Activated CD8-positive, alpha-beta T cell treated with anti-CD3 and anti-CD28 coated beads, Interleukin-2, amount 10 ng/mL, durations not matched to agents 7 days and 5 days (primary cell): Measurements from ENCODE around the gene TYW5. TPM values are rescaled to one million over a fixed set of nuclear protein-coding genes. Genes with fewer than 3 reads are reported as not detected.

Experiments
- ATAC-seq: fragments of 150-1000 bp; cut with Tn5 transposase; one replicate; pipeline ENCODE4 v1.10.0; 2021; ENCODE audit warnings: moderate library complexity
- CTCF ChIA-PET: fragments of 350-600 bp; sonication (Branson Sonifier 250); formaldehyde crosslinking; loops from one replicate; lab custom pipeline; 2021; ENCODE audit warnings: antibody characterized with exemption; lab: Charles Lee
- POLR2A ChIA-PET: fragments of 350-600 bp; sonication (Branson Sonifier 250); formaldehyde crosslinking; loops from one replicate; lab custom pipeline; 2021; ENCODE audit warnings: antibody characterized with exemption; lab: Charles Lee
- DNase-seq: peaks from one replicate; pipeline ENCODE4 v3.0.0-alpha.2; 2020
- H3K27ac Mint-ChIP-seq: one replicate; pipeline ENCODE4 v1.8.0; 2021; ENCODE audit warnings: mild to moderate bottlenecking, mixed read lengths
- H3K27me3 Mint-ChIP-seq: one replicate; pipeline ENCODE4 v1.8.0; 2021; ENCODE audit warnings: low read depth, mixed read lengths
- H3K36me3 Mint-ChIP-seq: one replicate; pipeline ENCODE4 v1.8.0; 2021; ENCODE audit warnings: low read depth, mixed read lengths
- H3K4me1 Mint-ChIP-seq: one replicate; pipeline ENCODE4 v1.8.0; 2021; ENCODE audit warnings: low read depth, mixed read lengths
- H3K4me3 Mint-ChIP-seq: one replicate; pipeline ENCODE4 v1.8.0; 2021; ENCODE audit warnings: mild to moderate bottlenecking, mixed read lengths
- H3K9me3 Mint-ChIP-seq: one replicate; pipeline ENCODE4 v1.8.0; 2022; ENCODE audit warnings: mixed read lengths; ENCODE audit not compliant: insufficient read depth
- total RNA-seq, 2 experiments: library from RNA; stranded (reverse); gene quantifications; one replicate each; pipeline ENCODE4 v1.2.3, GENCODE V29; 2021

The TYW5 gene, protein sequence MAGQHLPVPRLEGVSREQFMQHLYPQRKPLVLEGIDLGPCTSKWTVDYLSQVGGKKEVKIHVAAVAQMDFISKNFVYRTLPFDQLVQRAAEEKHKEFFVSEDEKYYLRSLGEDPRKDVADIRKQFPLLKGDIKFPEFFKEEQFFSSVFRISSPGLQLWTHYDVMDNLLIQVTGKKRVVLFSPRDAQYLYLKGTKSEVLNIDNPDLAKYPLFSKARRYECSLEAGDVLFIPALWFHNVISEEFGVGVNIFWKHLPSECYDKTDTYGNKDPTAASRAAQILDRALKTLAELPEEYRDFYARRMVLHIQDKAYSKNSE
- total RNA-seq: 1 to 10 TPM; 7.3 to 7.5 TPM

DNA sequence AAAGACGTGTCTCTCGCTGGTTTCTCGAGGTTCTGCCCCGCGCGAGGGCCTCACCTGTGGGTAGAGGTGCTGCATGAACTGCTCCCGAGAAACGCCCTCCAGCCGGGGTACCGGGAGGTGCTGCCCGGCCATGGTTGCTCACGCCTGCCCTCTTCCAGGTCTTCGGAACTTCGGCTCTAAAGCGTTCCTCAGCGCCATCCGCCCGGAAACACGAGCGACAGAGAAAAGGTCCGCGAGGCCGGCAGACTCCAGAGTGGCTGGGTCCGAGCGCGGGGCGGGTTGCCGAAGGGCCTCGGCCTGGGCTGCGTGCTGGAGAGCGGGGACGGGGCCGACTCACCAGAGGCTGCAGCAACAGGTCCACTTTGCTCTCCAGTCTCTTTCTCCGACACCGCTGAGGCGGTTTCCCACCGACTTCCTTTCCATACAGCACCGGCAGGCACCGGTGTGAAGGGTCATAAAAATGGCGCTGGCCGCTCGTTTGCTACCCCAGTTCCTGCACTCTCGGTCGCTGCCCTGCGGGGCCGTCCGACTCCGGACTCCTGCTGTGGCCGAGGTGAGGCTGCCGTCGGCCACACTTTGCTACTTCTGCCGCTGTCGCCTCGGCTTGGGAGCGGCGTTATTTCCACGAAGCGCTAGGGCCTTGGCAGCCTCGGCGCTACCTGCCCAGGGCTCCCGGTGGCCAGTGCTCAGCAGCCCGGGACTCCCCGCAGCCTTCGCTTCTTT lies at the start of gene TYW5, which contains the start of gene MAIP1:
Gene TYW5 (minus strand): TSS at position 153 of the 723 bp plus-strand sequence. CDS start 21 bp downstream, at position 132.
Gene MAIP1 (plus strand): TSS at position 244 of the 723 bp plus-strand sequence. CDS start 217 bp downstream, at position 461.
- ATAC-seq (peak; percentile 90), DNase-seq (peak; percentile 85)
- peak within 1 kb of the TSS; percentile 94 for H3K27ac Mint-ChIP-seq
- peaks cover 28% of the 10 kb centered on the region for H3K36me3 Mint-ChIP-seq
- CTCF ChIA-PET: no interaction called here
- H3K27me3 Mint-ChIP-seq: no peaks in the 10 kb centered on the region
- H3K4me1 Mint-ChIP-seq: peaks cover 61% of the 10 kb centered on the region
- peak within 1 kb of the TSS; percentile 98 for H3K4me3 Mint-ChIP-seq
- POLR2A ChIA-PET: interaction anchor here (0.9 kb wide), 1 partner anchor 43 kb away, joined by 4 read pairs; no protein-coding TSS in a partner anchor
- no peaks in the 10 kb centered on the region for H3K9me3 Mint-ChIP-seq

DNA sequence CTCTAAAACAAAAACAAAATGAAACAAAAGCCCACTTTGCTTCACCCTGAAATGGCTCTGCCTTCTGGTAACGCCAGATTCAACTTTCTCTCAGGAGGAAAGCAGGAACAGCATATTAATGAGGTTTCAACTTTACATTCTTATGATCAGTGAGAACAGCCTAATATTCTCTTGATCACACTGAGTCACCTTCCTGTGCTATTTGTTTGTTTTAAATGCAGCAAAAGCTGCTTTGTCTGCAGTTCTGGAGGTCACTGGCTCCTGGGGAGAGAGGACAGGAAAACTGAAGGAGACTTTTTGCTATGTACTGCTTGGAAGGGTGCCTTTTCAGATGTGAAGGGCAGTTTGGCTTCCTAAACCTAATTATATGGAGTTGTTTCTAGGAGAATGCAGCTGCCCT lies 48.2 kb upstream of the TYW5 start:
- ChIA-PET CTCF (no interaction called here), POLR2A (no interaction called here)
- no peak overlapping the region for H3K4me3 Mint-ChIP-seq
- H3K4me1 Mint-ChIP-seq: no peaks in the 10 kb centered on the region
- H3K27ac Mint-ChIP-seq: no peak overlapping the region
- no peaks in the 10 kb centered on the region for H3K9me3 Mint-ChIP-seq
- H3K27me3 Mint-ChIP-seq: peaks cover 15% of the 10 kb centered on the region
- H3K36me3 Mint-ChIP-seq: no peaks in the 10 kb centered on the region
- DNase-seq (no peak), ATAC-seq (no peak)

DNA sequence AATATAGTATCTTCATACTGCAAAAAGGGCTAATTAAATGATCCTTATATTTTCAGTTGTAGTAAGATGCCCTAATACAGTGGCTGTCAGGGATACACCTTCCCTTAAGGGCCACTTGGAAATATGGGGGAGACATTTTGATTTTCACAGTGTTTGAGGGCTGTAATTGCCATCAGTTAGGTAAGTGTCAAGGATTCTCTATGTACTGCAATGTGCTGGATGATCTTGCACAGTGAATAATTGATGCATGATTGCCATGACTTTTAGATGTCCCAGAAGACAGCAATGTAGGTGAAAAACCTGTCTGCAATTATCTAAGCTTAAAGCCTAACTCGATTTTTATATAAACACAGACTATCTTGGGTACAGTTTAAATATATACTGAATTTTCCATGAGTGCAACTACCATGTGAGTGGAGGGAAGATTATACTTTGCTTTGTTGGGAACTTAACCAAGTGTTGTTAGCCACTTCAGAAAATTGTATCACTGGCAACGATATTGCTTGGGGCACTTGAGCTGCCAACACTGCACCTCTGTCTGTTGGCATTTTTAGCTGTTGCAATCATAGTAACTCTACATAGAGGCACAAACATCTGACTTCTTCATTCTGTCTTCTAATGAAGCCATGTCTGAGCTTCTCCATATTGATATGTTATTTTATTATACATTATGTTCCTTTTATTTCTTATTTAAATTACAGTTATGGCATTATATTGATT lies 45.3 kb upstream of the TYW5 start:
- H3K9me3 Mint-ChIP-seq: no peaks in the 10 kb centered on the region
- ChIA-PET CTCF (interaction anchor here (0.7 to 1.0 kb wide), 3 partner anchors 15 to 27 kb away, joined by 3 read pairs; no protein-coding TSS in a partner anchor), POLR2A (no interaction called here)
- no peaks in the 10 kb centered on the region for H3K4me1 Mint-ChIP-seq
- no peaks in the 10 kb centered on the region for H3K36me3 Mint-ChIP-seq
- peaks cover 12% of the 10 kb centered on the region for H3K27me3 Mint-ChIP-seq
- DNase-seq (no peak), ATAC-seq (no peak)
- no peak overlapping the region for H3K27ac Mint-ChIP-seq
- H3K4me3 Mint-ChIP-seq: no peak overlapping the region

DNA sequence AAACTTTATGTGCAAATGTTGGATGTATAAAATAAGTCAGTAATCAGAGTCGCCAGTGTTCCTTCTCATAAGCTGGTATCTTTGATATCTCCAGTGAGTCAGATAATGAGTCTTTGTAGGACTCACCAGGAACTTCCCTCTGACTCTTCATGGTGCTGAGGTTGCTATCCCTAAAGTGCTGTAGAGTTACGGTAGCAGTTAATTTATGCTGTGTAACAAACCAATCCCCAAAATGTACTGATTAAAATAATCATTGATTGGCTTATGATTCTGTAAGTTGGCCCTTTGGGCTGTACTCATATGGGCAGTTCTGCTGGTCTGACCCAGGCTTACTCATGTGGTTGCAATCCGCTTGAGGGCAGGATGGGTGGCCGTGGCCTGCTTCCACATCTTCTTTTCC lies 43.9 kb upstream of the TYW5 start:
- no peak for ATAC-seq
- Mint-ChIP-seq H3K27ac (no peak overlapping the region), H3K36me3 (no peaks in the 10 kb centered on the region), H3K4me3 (no peak overlapping the region), H3K4me1 (no peaks in the 10 kb centered on the region), H3K27me3 (peaks cover 8% of the 10 kb centered on the region), H3K9me3 (no peaks in the 10 kb centered on the region)
- ChIA-PET POLR2A (no interaction called here), CTCF (no interaction called here)
- no peak for DNase-seq

DNA sequence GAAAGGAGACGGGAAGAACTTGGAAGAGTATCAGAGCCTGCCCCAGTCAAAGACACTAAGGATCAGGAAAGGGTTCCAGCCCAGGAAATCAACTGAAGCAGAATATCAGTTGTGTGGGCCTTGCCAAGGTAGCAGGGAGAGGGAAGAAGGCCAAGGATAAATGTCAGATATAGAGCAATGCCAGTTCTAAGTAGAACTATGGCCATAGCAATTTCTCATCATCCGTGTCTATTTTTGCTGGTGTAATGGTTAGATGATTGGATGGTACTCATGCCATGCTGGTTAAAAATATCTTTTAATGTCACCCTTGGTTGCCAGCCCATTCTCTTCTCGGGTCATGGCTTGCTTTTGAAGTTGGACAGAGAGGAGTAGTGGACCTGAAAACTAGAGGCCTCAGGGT lies 42.0 kb upstream of the TYW5 start:
- peaks cover 3% of the 10 kb centered on the region for H3K27me3 Mint-ChIP-seq
- CTCF ChIA-PET: no interaction called here
- no peaks in the 10 kb centered on the region for H3K9me3 Mint-ChIP-seq

DNA sequence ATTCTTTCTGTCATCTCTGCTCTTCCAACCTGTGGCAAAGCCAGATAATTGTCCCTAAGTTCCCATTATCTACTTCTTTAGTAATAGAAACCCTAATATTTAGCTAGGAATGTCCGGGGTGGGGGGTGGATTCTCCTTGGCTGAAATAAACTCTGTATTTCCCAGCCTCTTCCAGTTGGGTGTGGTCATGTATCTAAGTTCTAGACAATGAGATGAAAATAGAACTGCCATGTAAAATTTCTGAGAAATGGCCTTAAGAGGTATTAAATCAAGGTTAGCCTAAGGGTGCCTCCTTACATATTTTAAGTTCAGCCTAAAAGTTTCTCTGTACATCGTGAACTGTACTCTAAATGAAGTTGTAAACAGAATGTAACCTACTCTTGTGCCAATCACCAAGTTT lies 39.6 kb upstream of the TYW5 start:
- H3K27ac Mint-ChIP-seq: no peak overlapping the region
- H3K9me3 Mint-ChIP-seq: no peaks in the 10 kb centered on the region
- H3K4me3 Mint-ChIP-seq: no peak overlapping the region
- ChIA-PET POLR2A (no interaction called here), CTCF (interaction anchor here (0.9 to 2.2 kb wide), 3 partner anchors 9 to 21 kb away, joined by 3 to 11 read pairs (median 3); no protein-coding TSS in a partner anchor)
- no peaks in the 10 kb centered on the region for H3K36me3 Mint-ChIP-seq
- ATAC-seq (no peak), DNase-seq (no peak)
- H3K4me1 Mint-ChIP-seq: no peaks in the 10 kb centered on the region
- peaks cover 3% of the 10 kb centered on the region for H3K27me3 Mint-ChIP-seq

More for the DNA sequence above, 42.0 kb upstream of the TYW5 start:
- Mint-ChIP-seq H3K36me3 (no peaks in the 10 kb centered on the region), H3K4me1 (no peaks in the 10 kb centered on the region), H3K27ac (no peak overlapping the region), H3K4me3 (no peak overlapping the region)
- ATAC-seq (no peak), DNase-seq (no peak)
- POLR2A ChIA-PET: no interaction called here

DNA sequence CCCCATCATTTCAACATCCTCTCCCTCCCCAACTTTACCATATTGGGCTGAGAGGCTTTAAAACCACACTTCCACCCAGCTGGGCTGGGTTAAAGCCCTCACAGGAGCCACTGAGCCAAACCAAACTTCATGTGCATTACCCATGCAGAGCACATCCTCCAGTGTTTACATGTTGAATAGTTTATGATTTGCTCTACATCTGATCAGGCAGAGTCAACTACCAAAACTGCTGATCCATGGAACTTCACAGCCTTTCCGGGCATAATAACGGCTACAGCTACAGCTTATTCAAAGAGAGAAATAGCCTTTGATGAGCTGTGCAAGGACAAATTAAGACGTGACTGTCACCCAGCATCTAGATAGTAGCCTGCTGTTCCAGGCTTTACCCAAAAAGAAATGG lies 39.1 kb upstream of the TYW5 start:
- DNase-seq (no peak), ATAC-seq (no peak)
- peaks cover 3% of the 10 kb centered on the region for H3K27me3 Mint-ChIP-seq
- H3K27ac Mint-ChIP-seq: no peak overlapping the region
- CTCF ChIA-PET: interaction anchor here (0.9 to 2.2 kb wide), 3 partner anchors 9 to 21 kb away, joined by 3 to 11 read pairs (median 3); no protein-coding TSS in a partner anchor
- H3K4me1 Mint-ChIP-seq: no peaks in the 10 kb centered on the region
- no peaks in the 10 kb centered on the region for H3K36me3 Mint-ChIP-seq
- no peak overlapping the region for H3K4me3 Mint-ChIP-seq
- H3K9me3 Mint-ChIP-seq: no peaks in the 10 kb centered on the region
- POLR2A ChIA-PET: no interaction called here

DNA sequence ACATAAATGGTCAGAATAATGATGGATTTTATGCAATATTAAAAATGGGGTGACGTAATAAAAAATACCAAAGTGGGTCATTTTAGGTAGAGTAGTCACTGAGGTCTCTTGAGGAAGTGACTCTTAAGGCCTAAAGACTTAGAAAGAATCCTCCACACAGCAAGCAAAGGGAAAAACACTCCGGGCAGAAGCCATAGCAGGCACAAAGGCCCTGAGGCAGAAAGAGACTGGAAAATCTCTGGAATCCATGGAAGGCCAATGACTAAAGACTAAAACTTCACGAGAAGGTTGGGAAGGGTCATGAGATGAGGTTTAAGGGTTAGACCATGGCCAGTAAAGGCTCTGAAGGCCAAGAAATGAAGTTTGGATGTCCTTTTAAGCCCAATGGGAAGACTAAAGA lies 37.0 kb upstream of the TYW5 start:
- POLR2A ChIA-PET: no interaction called here
- no peak for ATAC-seq
- no peak for DNase-seq
- Mint-ChIP-seq H3K27ac (no peak overlapping the region), H3K36me3 (no peaks in the 10 kb centered on the region), H3K9me3 (no peaks in the 10 kb centered on the region), H3K4me3 (no peak overlapping the region), H3K27me3 (peaks cover 3% of the 10 kb centered on the region), H3K4me1 (no peaks in the 10 kb centered on the region)
- CTCF ChIA-PET: no interaction called here

DNA sequence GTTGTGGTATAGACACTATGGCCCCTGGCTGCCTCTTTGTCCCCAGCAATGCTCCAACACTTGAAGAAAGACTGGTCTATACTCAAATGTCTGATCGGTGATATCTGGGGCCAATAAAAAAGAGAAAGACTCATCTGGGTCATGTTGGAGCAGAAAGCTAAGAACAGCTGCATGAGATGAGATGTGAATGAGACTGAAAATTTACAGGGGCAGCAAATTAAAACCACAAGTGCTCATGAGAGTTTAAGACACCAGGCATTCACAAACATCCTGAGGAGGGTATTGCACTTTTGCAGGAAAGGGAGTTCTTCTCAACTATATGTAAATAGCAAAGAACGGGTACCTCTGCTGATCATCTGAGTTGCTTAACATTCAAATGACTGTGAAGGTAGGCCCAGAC lies 36.4 kb upstream of the TYW5 start:
- peaks cover 3% of the 10 kb centered on the region for H3K27me3 Mint-ChIP-seq
- CTCF ChIA-PET: no interaction called here

DNA sequence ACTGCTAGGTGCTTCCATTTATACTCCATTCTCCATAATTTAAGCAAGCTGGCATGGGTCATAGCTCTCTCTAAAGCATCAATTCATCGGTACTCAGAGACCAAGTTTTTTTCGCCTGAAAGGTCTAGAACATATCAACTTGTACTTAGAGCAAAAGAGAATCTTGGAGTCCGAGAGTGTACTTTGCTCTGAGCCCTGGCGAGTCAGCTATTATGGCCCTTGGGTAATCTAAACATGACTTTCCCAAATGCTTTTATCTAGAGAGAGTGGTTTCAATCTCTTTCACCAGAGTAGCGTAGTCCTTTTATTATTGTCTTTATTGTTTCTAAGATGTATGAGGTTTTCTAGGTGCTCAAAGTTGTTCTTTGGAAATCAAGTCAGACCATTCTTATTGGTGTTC lies 34.5 kb upstream of the TYW5 start:
- Mint-ChIP-seq H3K4me3 (no peak overlapping the region), H3K27ac (no peak overlapping the region), H3K36me3 (no peaks in the 10 kb centered on the region), H3K9me3 (peaks cover 8% of the 10 kb centered on the region), H3K4me1 (peaks cover 5% of the 10 kb centered on the region), H3K27me3 (peaks cover 3% of the 10 kb centered on the region)
- ChIA-PET POLR2A (no interaction called here), CTCF (interaction anchor here (1.4 kb wide), 1 partner anchor 9 kb away, joined by 3 read pairs; no protein-coding TSS in a partner anchor)
- no peak for ATAC-seq
- DNase-seq: no peak

More for the DNA sequence above, 36.4 kb upstream of the TYW5 start:
- Mint-ChIP-seq H3K27ac (no peak overlapping the region), H3K36me3 (no peaks in the 10 kb centered on the region), H3K4me1 (no peaks in the 10 kb centered on the region), H3K4me3 (no peak overlapping the region), H3K9me3 (no peaks in the 10 kb centered on the region)
- ATAC-seq (no peak), DNase-seq (no peak)
- POLR2A ChIA-PET: no interaction called here

DNA sequence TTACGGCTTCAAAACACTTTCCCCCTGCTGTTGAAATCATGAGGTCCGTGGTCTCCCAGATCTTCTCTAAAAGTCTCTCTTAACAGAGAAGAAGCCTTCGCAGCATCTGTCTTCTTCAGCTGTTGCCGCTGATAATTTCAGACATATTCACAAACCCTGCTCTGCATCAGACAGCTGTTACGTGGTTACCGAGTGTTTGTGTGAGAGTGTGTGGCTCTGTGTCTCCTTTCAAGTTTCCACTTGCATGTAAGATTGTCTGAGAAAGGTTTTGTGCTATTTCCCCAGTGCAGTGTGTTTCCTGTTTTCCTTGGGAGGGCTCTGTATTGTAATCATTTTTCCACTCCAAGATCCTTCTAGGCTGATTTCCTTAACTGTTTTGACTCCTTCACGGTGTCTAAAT lies 32.9 kb upstream of the TYW5 start:
- H3K4me3 Mint-ChIP-seq: no peak overlapping the region
- peaks cover 8% of the 10 kb centered on the region for H3K9me3 Mint-ChIP-seq
- H3K27me3 Mint-ChIP-seq: peaks cover 3% of the 10 kb centered on the region
- peaks cover 5% of the 10 kb centered on the region for H3K4me1 Mint-ChIP-seq
- DNase-seq (no peak), ATAC-seq (no peak)
- no peak overlapping the region for H3K27ac Mint-ChIP-seq
- H3K36me3 Mint-ChIP-seq: no peaks in the 10 kb centered on the region
- POLR2A ChIA-PET: no interaction called here
- CTCF ChIA-PET: interaction anchor here (0.7 to 1.6 kb wide), 2 partner anchors 106 to 495 kb away, joined by 3 to 4 read pairs; no protein-coding TSS in a partner anchor
